WERI-Rb-1 (cell line): ENCODE results near the gene TRIO.
A peak's percentile ranks its signal among the peaks of the same experiment; 100 is the strongest.

Experiments
- DNase-seq: peaks from one replicate; pipeline ENCODE4 v3.0.0-alpha.2; 2020
- H3K27ac ChIP-seq: fragments of 250-450 bp; sonication (Bioruptor Pico); 2 replicates; pipeline ENCODE4 v1.5.1; 2020; ENCODE audit warnings: mild to moderate bottlenecking, moderate library complexity
- H3K27me3 ChIP-seq: fragments of 250-450 bp; sonication (Bioruptor Pico); 2 replicates; pipeline ENCODE4 v1.5.1; 2021; ENCODE audit warnings: mild to moderate bottlenecking, low read depth, moderate library complexity; ENCODE audit not compliant: insufficient read depth, severe bottlenecking
- H3K36me3 ChIP-seq: fragments of 250-450 bp; sonication (Bioruptor Pico); 2 replicates; pipeline ENCODE4 v1.5.1; 2020; ENCODE audit warnings: mild to moderate bottlenecking, moderate library complexity
- H3K4me3 ChIP-seq: 2 replicates; pipeline ENCODE4 v1.5.1; 2011; ENCODE audit warnings: low read depth, mild to moderate bottlenecking, control low read depth, low read length
- H3K9me3 ChIP-seq: fragments of 250-450 bp; sonication (Bioruptor Pico); 2 replicates; pipeline ENCODE4 v1.5.1; 2021; ENCODE audit warnings: mild to moderate bottlenecking, moderate library complexity; ENCODE audit not compliant: severe bottlenecking
- CTCF ChIP-seq: IDR thresholded peaks from 2 replicates; pipeline ENCODE4 v1.5.1; 2011; ENCODE audit warnings: low read depth, mild to moderate bottlenecking, control low read depth, inconsistent platforms, low read length

Gene TRIO

GRCh38 chr5:14452685-14453454 lies 309.7 kb downstream of the TRIO start:
- no peak for DNase-seq
- no peaks in the 10 kb centered on the region; the same call in 1 of the 2 replicates for H3K36me3 ChIP-seq

GRCh38 chr5:14453481-14453880 lies 310.3 kb downstream of the TRIO start:
- H3K36me3 ChIP-seq = no peaks in the 10 kb centered on the region; the same call in 1 of the 2 replicates
- no peak overlapping the region for H3K27ac ChIP-seq
- no peaks in the 10 kb centered on the region for H3K27me3 ChIP-seq
- DNase-seq = no peak
- H3K9me3 ChIP-seq = no peaks in the 10 kb centered on the region
- TF ChIP-seq CTCF = no peak
- no peak overlapping the region for H3K4me3 ChIP-seq

More at GRCh38 chr5:14452685-14453454, 309.7 kb downstream of the TRIO start:
- H3K27ac ChIP-seq = no peak overlapping the region
- no peaks in the 10 kb centered on the region for H3K27me3 ChIP-seq
- H3K9me3 ChIP-seq = no peaks in the 10 kb centered on the region
- H3K4me3 ChIP-seq = no peak overlapping the region
- TF ChIP-seq CTCF = no peak

GRCh38 chr5:14455814-14456321 lies 312.7 kb downstream of the TRIO start:
- Histone ChIP-seq H3K9me3 (no peaks in the 10 kb centered on the region), H3K27me3 (no peaks in the 10 kb centered on the region), H3K36me3 (no peaks in the 10 kb centered on the region; the same call in 1 of the 2 replicates), H3K27ac (no peak overlapping the region), H3K4me3 (no peak overlapping the region)
- DNase-seq = no peak
- TF ChIP-seq CTCF = no peak

GRCh38 chr5:14457476-14457875 lies 314.3 kb downstream of the TRIO start:
- H3K27me3 ChIP-seq = no peaks in the 10 kb centered on the region
- H3K36me3 ChIP-seq = peaks cover 4% of the 10 kb centered on the region
- TF ChIP-seq CTCF = no peak
- no peak overlapping the region for H3K4me3 ChIP-seq
- no peaks in the 10 kb centered on the region for H3K9me3 ChIP-seq
- peak; percentile 44 for DNase-seq
- H3K27ac ChIP-seq = no peak overlapping the region

GRCh38 chr5:14458414-14458813 lies 315.3 kb downstream of the TRIO start:
- Histone ChIP-seq H3K4me3 (no peak overlapping the region), H3K36me3 (peaks cover 12% of the 10 kb centered on the region), H3K9me3 (no peaks in the 10 kb centered on the region), H3K27me3 (no peaks in the 10 kb centered on the region), H3K27ac (no peak overlapping the region)
- no peak for TF ChIP-seq CTCF
- no peak for DNase-seq
